ENCODE measurements around the gene NT5DC1. TPM values are rescaled to one million over a fixed set of nuclear protein-coding genes. Genes with fewer than 3 reads are reported as not detected.

NT5DC1 gene
- total RNA-seq, 2 experiments from 2014 or later = 20.5 to 58.8 TPM

GRCh38 chr6:116271149-116271708 lies 170.6 kb downstream of the NT5DC1 start:
- ChIA-PET POLR2A (interaction anchor here (0.6 to 1.5 kb wide), 4 partner anchors 17 to 43 kb away, joined by 3 to 4 read pairs (median 3); no protein-coding TSS in a partner anchor), CTCF (ENCODE audit: unreplicated experiment) (interaction anchor here (1.3 kb wide), 1 partner anchor 292 kb away, joined by 3 read pairs; no protein-coding TSS in a partner anchor)
- Histone ChIP-seq H3K9me3 (ENCODE audit: low read length) (no peaks in the 10 kb centered on the region), H4K20me1 (ENCODE audit: insufficient read depth, low read length) (peaks cover 17% of the 10 kb centered on the region), H3K27ac (ENCODE audit: low read depth, low read length, poor library complexity, severe bottlenecking) (no peak overlapping the region), H3K9me2 (ENCODE audit: insufficient read depth, low read length) (no peaks in the 10 kb centered on the region), H3K4me3 (ENCODE audit: low read depth, low read length, poor library complexity, severe bottlenecking) (no peak overlapping the region), H2AFZ (ENCODE audit: low read length) (no peak overlapping the region), H3K36me3 (ENCODE audit: insufficient read depth, low read length) (peaks cover 32% of the 10 kb centered on the region), H3K4me1 (ENCODE audit: insufficient read depth, low read length, poor library complexity, severe bottlenecking) (peaks cover 19% of the 10 kb centered on the region), H3K4me2 (ENCODE audit: low read length) (no peak overlapping the region), H3K79me2 (ENCODE audit: insufficient read depth, low read depth, low read length) (peaks cover 21% of the 10 kb centered on the region)
- TF ChIP-seq EZH2phosphoT487 (IDR thresholded peaks at IDR 0.05; ENCODE audit: borderline replicate concordance, low read depth, low read length) (no peak), CTCF (conservative IDR thresholded peaks at IDR 0.05; ENCODE audit: low read length) (no peak)
- no TSS peak for BruUV-seq (replicated peaks)
- intact Hi-C loops (cut with micrococcal nuclease; ENCODE audit: unreplicated experiment) = loop anchor here (10.0 kb wide), 1 partner anchor 394 kb away; the partner anchor contains the start of gene ZUP1
- DNase-seq (ENCODE audit: low spot score) = no peak

GRCh38 chr6:116277124-116277523 lies 176.5 kb downstream of the NT5DC1 start:
- POLR2A ChIA-PET = interaction anchor here (0.7 to 1.4 kb wide), 3 partner anchors 249 to 295 kb away, joined by 3 read pairs; no protein-coding TSS in a partner anchor
- TF ChIP-seq CTCF (conservative IDR thresholded peaks at IDR 0.05; ENCODE audit: low read length) (no peak), EZH2phosphoT487 (IDR thresholded peaks at IDR 0.05; ENCODE audit: borderline replicate concordance, low read depth, low read length) (no peak)
- H3K4me3 ChIP-seq (ENCODE audit: low read depth, low read length, poor library complexity, severe bottlenecking) = peak overlapping the region; percentile 86

GRCh38 chr6:116278481-116278829 lies 177.8 kb downstream of the NT5DC1 start:
- POLR2A ChIA-PET = interaction anchor here (0.9 to 3.4 kb wide), 3 partner anchors 10 to 294 kb away, joined by 3 to 16 read pairs (median 4); partner anchors contain the start of gene RWDD1
- peak overlapping the region; percentile 93 for H3K4me2 ChIP-seq (ENCODE audit: low read length)
- H3K4me1 ChIP-seq (ENCODE audit: insufficient read depth, low read length, poor library complexity, severe bottlenecking) = peaks cover 68% of the 10 kb centered on the region
- H3K79me2 ChIP-seq (ENCODE audit: insufficient read depth, low read depth, low read length) = peaks cover 58% of the 10 kb centered on the region
- no peak for TF ChIP-seq EZH2phosphoT487 (IDR thresholded peaks at IDR 0.05; ENCODE audit: borderline replicate concordance, low read depth, low read length)
- TF ChIP-seq CTCF (conservative IDR thresholded peaks at IDR 0.05; ENCODE audit: low read length) = no peak
- intact Hi-C loops (cut with micrococcal nuclease; ENCODE audit: unreplicated experiment) = loop anchor here (2.0 to 10.0 kb wide), 2 partner anchors 24 to 386 kb away; partner anchors contain the start of genes TSPYL4 and ZUP1
- H2AFZ ChIP-seq (ENCODE audit: low read length) = no peak overlapping the region
- H3K4me3 ChIP-seq (ENCODE audit: low read depth, low read length, poor library complexity, severe bottlenecking) = peak overlapping the region; percentile 86
- peaks cover 37% of the 10 kb centered on the region for H4K20me1 ChIP-seq (ENCODE audit: insufficient read depth, low read length)
- no peak for DNase-seq (ENCODE audit: low spot score)
- H3K9me2 ChIP-seq (ENCODE audit: insufficient read depth, low read length) = no peaks in the 10 kb centered on the region
- no peak overlapping the region for H3K27ac ChIP-seq (ENCODE audit: low read depth, low read length, poor library complexity, severe bottlenecking)
- BruUV-seq (replicated peaks) = no TSS peak
- H3K36me3 ChIP-seq (ENCODE audit: insufficient read depth, low read length) = peaks cover 48% of the 10 kb centered on the region
- no peaks in the 10 kb centered on the region for H3K9me3 ChIP-seq (ENCODE audit: low read length)
- CTCF ChIA-PET (ENCODE audit: unreplicated experiment) = interaction anchor here (1.2 kb wide), 1 partner anchor 294 kb away, joined by 3 read pairs; no protein-coding TSS in a partner anchor

More at GRCh38 chr6:116277124-116277523, 176.5 kb downstream of the NT5DC1 start:
- H3K9me2 ChIP-seq (ENCODE audit: insufficient read depth, low read length) = no peaks in the 10 kb centered on the region
- H3K27ac ChIP-seq (ENCODE audit: low read depth, low read length, poor library complexity, severe bottlenecking) = no peak overlapping the region
- no peaks in the 10 kb centered on the region for H3K9me3 ChIP-seq (ENCODE audit: low read length)
- BruUV-seq (replicated peaks) = no TSS peak
- H4K20me1 ChIP-seq (ENCODE audit: insufficient read depth, low read length) = peaks cover 39% of the 10 kb centered on the region
- H3K4me2 ChIP-seq (ENCODE audit: low read length) = peak overlapping the region; percentile 93
- CTCF ChIA-PET (ENCODE audit: unreplicated experiment) = no interaction called here
- DNase-seq (ENCODE audit: low spot score) = no peak
- peaks cover 58% of the 10 kb centered on the region for H3K79me2 ChIP-seq (ENCODE audit: insufficient read depth, low read depth, low read length)
- intact Hi-C loops (cut with micrococcal nuclease; ENCODE audit: unreplicated experiment) = loop anchor here (10.0 kb wide), 1 partner anchor 388 kb away; the partner anchor contains the start of gene ZUP1
- no peak overlapping the region for H2AFZ ChIP-seq (ENCODE audit: low read length)
- peaks cover 56% of the 10 kb centered on the region for H3K36me3 ChIP-seq (ENCODE audit: insufficient read depth, low read length)
- H3K4me1 ChIP-seq (ENCODE audit: insufficient read depth, low read length, poor library complexity, severe bottlenecking) = peaks cover 62% of the 10 kb centered on the region
